SU-DHL-6 (cell line): ENCODE measurements around the gene CA5A.

Experiments used
- CTCF ChIP-seq: fragments of 200-600 bp; sonication (generic); IDR thresholded peaks from one replicate; pipeline ENCODE4 v1.5.1; 2017; ENCODE audit warnings: antibody characterized with exemption, mild to moderate bottlenecking, low read length, moderate library complexity; ENCODE audit not compliant: insufficient read depth, poor library complexity, severe bottlenecking
- EZH2phosphoT487 ChIP-seq: fragments of 200-600 bp; sonication (generic), shearing (Covaris generic); conservative IDR thresholded peaks from 2 replicates; pipeline ENCODE4 v1.6.1; 2018; ENCODE audit warnings: mild to moderate bottlenecking, antibody characterized with exemption, low read length, moderate library complexity, mixed read lengths

GRCh38 chr16:87853411-87854052, 82.8 kb downstream of the CA5A start:
- no peak for TF ChIP-seq CTCF
- TF ChIP-seq EZH2phosphoT487 = no peak
